Colonic mucosa (tissue), 4 donors: Measurements from ENCODE around the gene INPP5A. TPM values are rescaled to one million over a fixed set of nuclear protein-coding genes. Genes with fewer than 3 reads are reported as not detected.
A peak's percentile ranks its signal among the peaks of the same experiment; 100 is the strongest.

Source experiments
- DNase-seq: peaks from one replicate; pipeline ENCODE4 v3.0.0-alpha.2; 2020
- H3K27ac ChIP-seq: fragments of 200-600 bp; one replicate; pipeline ENCODE4 v1.8.0; 2021
- H3K27me3 ChIP-seq: fragments of 200-600 bp; one replicate; pipeline ENCODE4 v1.8.0; 2021
- H3K36me3 ChIP-seq: fragments of 200-600 bp; one replicate; pipeline ENCODE4 v1.8.0; 2021
- H3K4me1 ChIP-seq: fragments of 200-600 bp; one replicate; pipeline ENCODE4 v1.8.0; 2021; ENCODE audit warnings: mild to moderate bottlenecking
- H3K4me3 ChIP-seq: fragments of 200-600 bp; one replicate; pipeline ENCODE4 v1.8.0; 2021
- H3K9ac ChIP-seq, 2 donors: one replicate each; pipeline ENCODE4 v1.7.0; 2013; ENCODE audit warnings: control low read depth in 2 of 2, low read depth in 2 of 2, low read length in 2 of 2
- H3K9me3 ChIP-seq: fragments of 200-600 bp; one replicate; pipeline ENCODE4 v1.8.0; 2021
- CTCF ChIP-seq: fragments of 200-600 bp; IDR thresholded peaks from one replicate; pipeline ENCODE4 v1.8.0; 2022; ENCODE audit warnings: antibody characterized with exemption, mild to moderate bottlenecking
- intact Hi-C: fragments of 100-400 bp; cut with DNase I; formaldehyde crosslinking; loops from one replicate; pipeline ENCODE4 v1.14.1; 2022
- total RNA-seq, 2 donors: library from RNA; stranded (reverse); fragmentation: NEBNext Ultra II Directional in 1 of 2; extraction: Animal tissue kit (Norgen Biotek cat#: 25700) in 1 of 2; gene quantifications; one replicate each; pipeline ENCODE4 v1.2.1, GENCODE V29; 2021
- donor health status: healthy.
- donor health status: DM: no; HTN: no; CAD: no.
- donor health status: DM: no; HTN: no; CAD: no.

Gene INPP5A
- total RNA-seq, 2 donors from 2014 or later, result 29.9 to 41.5 TPM

GRCh38 chr10:132539431-132539839 is 1.8 kb downstream of the INPP5A start:
- Histone ChIP-seq H3K27me3 (no peaks in the 10 kb centered on the region), H3K4me3 (no peak overlapping the region), H3K9me3 (no peaks in the 10 kb centered on the region), H3K9ac (peak overlapping the region; percentile 84 to 88), H3K4me1 (peaks cover 11% of the 10 kb centered on the region), H3K36me3 (no peaks in the 10 kb centered on the region), H3K27ac (peak overlapping the region; percentile 35)
- intact Hi-C loops, result loop anchor here (5.0 kb wide), 1 partner anchor 77 kb away; no protein-coding TSS in a partner anchor
- DNase-seq, result no peak
- TF ChIP-seq CTCF, result no peak

- Histone ChIP-seq H3K27me3 (no peaks in the 10 kb centered on the region), H3K27ac (no peak overlapping the region), H3K9ac (no peak overlapping the region), H3K4me1 (peaks cover 11% of the 10 kb centered on the region), H3K4me3 (no peak overlapping the region), H3K9me3 (no peaks in the 10 kb centered on the region), H3K36me3 (no peaks in the 10 kb centered on the region)
- intact Hi-C loops, result loop anchor here (5.0 kb wide), 2 partner anchors 78 to 97 kb away; no protein-coding TSS in a partner anchor
- TF ChIP-seq CTCF, result no peak
- no peak for DNase-seq
These were observed 2.3 kb downstream of the INPP5A start for GRCh38 chr10:132539894-132540293.

- no peaks in the 10 kb centered on the region for H3K9me3 ChIP-seq
- peaks cover 11% of the 10 kb centered on the region for H3K4me1 ChIP-seq
- H3K27ac ChIP-seq, result no peak overlapping the region
- intact Hi-C loops, result loop anchor here (5.0 kb wide), 1 partner anchor 97 kb away; no protein-coding TSS in a partner anchor
- H3K4me3 ChIP-seq, result no peak overlapping the region
- TF ChIP-seq CTCF, result no peak
- H3K36me3 ChIP-seq, result no peaks in the 10 kb centered on the region
- no peaks in the 10 kb centered on the region for H3K27me3 ChIP-seq
- H3K9ac ChIP-seq, result peak overlapping the region in 1 of 2 donors; percentile 7
- no peak for DNase-seq
These were observed 2.9 kb downstream of the INPP5A start for GRCh38 chr10:132540456-132540855.

- Histone ChIP-seq H3K4me1 (peaks cover 10% of the 10 kb centered on the region), H3K9me3 (no peaks in the 10 kb centered on the region), H3K27me3 (no peaks in the 10 kb centered on the region), H3K27ac (no peak overlapping the region), H3K4me3 (no peak overlapping the region), H3K36me3 (no peaks in the 10 kb centered on the region), H3K9ac (no peak overlapping the region)
- intact Hi-C loops, result loop anchor here (5.0 kb wide), 1 partner anchor 96 kb away; no protein-coding TSS in a partner anchor
- DNase-seq, result no peak
- no peak for TF ChIP-seq CTCF
These were observed 3.5 kb downstream of the INPP5A start for GRCh38 chr10:132541129-132541528.

GRCh38 chr10:132541601-132542011 is 4.0 kb downstream of the INPP5A start:
- Histone ChIP-seq H3K27ac (no peak overlapping the region), H3K9ac (no peak overlapping the region), H3K36me3 (no peaks in the 10 kb centered on the region), H3K4me1 (peaks cover 7% of the 10 kb centered on the region), H3K4me3 (no peak overlapping the region), H3K9me3 (no peaks in the 10 kb centered on the region), H3K27me3 (no peaks in the 10 kb centered on the region)
- intact Hi-C loops, result loop anchor here (5.0 kb wide), 1 partner anchor 96 kb away; no protein-coding TSS in a partner anchor
- no peak for DNase-seq
- TF ChIP-seq CTCF, result no peak
